Stimulated activated CD4-positive, alpha-beta T cell treated with anti-CD3 and anti-CD28 coated beads, TNF-alpha, amount 100 ng/mL, for 24 hours (primary cell): ENCODE results near the gene PMP22.
"Not testable (repeated sequence)": the region's sequence is repeated elsewhere in the genome, so short reads cannot be mapped to it uniquely, and the experiment has no call there.

ENCODE experiments used
- DNase-seq, 3 experiments: peaks; one replicate each; pipeline ENCODE4 v3.0.0-alpha.2; 2020; ENCODE audit warnings: low read depth in 3 of 3

Gene PMP22

DNA sequence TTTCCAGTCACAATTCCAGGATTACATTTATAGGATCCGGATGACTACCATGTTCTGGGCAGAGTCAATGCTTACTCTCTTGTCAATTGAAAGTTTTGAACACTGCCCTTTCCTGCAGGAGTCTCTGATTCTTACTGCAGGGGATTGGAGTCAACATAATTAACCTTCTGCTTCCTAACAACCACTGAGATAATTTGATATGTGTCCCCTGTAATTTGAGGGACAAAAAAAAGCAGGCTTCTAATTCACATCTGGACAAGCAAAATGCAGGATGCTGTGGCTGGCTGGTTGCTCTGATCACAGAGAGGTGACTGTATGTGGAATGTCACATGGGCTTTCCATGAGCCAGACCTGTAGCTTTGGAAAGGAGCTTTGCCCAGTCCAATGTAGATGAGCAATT, 54.9 kb downstream of the PMP22 start:
- DNase-seq = no peak

DNA sequence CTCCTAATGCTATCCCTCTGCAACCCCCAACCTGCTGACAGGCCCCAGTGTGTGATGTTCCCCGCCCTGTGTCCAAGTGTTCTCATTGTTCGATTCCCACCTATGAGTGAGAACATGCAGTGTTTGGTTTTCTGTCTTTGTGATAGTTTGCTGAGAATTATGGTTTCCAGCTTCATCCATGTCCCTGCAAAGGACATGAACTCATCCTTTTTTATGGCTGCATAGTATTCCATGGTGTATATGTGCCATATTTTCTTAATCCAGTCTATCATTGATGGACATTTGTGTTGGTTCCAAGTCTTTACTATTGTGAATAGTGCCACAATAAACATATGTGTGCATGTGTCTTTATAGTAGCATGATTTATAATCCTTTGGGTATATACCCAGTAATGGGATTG, 62.1 kb downstream of the PMP22 start:
- DNase-seq = not testable (repeated sequence)

DNA sequence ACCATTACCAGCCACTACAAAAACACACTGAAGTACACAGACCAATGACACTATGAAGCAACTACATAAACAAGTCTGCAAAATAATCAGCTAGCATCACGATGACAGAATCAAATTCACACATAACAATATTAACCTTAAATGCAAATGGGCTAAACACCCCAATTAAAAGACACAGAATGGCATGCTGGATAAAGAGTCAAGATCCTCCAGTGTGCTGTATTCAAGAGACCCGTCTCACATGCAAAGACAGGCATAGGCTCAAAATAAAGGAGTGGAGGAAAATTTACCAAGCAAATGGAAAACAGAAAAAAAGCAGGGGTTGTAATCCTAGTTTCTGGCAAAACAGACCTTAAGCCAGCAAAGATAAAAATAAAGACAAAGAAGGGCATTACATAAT, 64.6 kb downstream of the PMP22 start:
- DNase-seq = not testable (repeated sequence)

DNA sequence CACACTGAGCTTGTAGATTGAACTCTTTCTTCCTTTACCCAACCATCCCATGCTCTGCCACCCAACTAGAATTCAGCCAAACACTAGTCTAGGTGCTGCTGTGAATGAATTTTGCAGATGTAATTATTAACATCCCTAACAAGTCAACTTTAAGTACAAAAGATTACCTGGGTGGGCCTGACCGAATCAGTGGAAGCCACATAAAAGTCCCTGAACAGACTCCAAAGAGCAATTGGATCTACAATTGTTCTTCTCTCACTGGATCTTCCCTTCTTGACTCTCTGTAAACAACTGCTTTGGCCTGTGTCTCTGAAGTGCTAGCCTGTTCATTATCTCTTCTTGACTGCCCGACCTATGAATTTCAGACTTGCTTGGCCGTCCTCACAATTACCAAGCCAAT, 67.9 kb downstream of the PMP22 start:
- no peak for DNase-seq

DNA sequence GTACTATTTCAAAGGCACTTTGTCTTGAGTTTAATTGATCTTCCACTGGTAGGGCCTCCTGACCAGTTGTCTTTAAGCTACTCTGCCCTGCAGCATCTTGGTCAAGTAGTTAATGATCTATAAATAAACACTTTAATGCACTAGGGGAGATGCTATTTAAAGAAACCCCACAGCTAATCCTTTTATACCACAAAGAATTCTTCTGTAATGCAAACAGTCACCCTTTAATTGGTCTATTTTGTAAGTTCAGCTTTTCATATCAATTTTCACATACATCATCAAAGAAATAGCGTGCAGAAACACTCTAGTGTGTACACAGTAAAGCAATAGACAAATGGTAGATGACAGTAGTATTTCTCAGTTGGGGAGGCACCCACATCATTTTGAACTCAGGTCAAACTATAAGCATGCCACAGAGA, 70.3 kb downstream of the PMP22 start:
- DNase-seq = no peak

DNA sequence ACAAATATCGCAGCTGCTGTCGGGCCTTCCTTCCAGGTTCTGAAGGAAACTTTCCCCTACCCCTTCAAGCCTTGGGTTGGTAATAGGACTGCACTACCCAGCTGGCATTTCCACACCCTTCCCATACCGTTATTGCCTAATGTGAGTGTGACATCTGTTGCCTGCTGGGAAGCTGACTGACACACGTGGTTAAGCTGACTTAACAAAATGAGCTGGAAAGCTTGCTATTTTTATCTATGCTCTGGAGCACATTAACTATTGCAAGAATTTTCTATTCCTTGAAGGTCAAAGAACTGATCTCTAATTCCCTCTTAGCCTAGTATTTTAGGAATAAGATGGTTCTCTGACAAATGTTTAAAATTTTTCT, 79.5 kb downstream of the PMP22 start:
- no peak for DNase-seq

DNA sequence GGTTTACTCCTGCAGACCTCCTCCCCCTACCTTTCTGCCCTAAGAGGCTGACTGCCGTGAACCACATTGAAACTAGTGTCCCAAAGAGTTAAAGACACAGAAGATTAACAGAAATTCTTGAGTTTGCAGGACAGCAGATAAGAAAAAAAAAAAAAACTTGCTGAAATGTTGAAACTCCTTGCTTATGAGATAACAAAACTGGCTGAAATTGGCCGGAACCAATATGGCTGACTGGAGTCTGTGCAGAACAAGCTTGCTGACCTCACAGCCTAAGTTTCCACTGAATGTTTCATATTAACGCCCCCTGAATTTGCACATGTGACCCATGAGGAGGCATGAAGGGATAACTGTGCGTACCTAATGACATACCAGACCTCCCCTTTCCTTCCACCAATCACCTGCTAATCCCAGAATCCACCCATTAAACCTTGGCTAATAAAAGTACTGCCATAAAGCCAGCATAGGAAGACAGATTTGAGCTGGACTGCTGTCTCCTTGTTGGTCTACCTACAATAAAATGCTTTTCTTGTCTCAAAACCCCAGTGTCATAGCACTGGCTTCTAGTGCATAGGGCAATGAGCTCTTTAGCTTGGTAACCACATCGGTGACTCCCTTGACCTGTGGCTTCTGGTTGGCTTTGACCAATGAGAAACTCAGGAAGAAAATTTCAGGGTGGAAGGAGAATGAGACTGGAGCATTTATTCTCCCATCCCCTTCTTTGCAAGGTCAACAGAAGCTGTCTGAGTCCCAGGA, 80.1 kb downstream of the PMP22 start:
- DNase-seq = no peak

DNA sequence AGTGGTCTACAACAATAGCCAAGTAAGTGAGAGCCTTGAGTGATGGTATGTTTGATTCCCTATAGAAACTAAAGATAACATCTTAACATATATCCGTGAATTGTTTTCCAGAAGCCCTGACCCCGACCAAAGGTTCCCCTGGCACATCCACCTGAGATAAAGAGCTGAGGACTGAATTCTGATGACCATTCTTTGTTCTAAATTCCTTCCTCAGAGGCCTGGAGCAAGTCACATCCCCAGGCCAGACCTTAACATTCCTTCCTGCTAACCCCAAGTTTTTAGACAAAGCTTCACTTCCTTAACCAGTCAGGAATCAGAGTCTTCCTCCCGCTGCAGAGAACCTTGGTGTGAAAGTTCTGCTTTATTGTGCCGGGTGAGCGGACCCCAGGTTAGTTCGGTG, 83.3 kb downstream of the PMP22 start:
- DNase-seq = no peak

DNA sequence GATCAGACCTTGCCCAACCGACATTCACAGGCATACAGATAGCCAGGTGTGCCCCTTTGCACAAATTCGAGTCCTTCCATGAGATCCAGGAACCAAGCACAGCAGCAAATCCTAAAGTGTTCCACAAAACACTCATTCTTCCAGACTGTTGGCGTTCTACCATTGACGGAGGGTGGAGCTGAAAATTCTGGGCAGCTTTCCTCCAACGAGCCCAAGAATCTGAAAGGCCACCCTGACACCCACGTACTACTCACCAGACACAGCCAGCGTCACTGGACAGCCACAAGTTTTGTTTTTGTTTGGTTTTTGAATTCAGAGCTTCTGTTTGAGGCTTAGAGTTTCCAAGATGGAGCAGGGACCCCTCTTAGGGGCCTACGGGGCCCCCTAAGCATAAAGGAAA, 83.8 kb downstream of the PMP22 start:
- no peak for DNase-seq

DNA sequence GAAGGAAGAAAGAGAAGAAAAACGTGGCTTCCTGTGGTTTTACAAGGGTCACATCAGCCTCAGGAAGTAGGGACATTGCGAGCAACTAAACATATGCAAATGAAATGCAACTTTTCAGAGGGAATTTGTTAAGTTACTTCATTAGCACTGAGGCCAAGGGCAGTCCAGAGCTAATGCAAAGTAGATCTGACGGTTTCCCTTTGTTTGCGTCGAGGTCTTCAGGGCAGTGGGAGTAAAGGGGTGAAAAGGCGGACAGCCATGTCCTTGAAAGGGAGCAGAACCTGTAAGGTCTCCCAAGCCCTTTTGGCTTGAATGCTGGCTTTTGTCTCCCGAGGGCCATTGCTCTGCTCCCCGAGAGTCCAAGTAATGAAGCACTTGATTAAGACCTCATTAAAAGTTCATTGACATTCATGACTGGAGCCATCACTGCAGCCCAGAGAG, 85.0 kb downstream of the PMP22 start:
- DNase-seq = no peak
